ENCODE results near the gene KNDC1.

Gene KNDC1

DNA sequence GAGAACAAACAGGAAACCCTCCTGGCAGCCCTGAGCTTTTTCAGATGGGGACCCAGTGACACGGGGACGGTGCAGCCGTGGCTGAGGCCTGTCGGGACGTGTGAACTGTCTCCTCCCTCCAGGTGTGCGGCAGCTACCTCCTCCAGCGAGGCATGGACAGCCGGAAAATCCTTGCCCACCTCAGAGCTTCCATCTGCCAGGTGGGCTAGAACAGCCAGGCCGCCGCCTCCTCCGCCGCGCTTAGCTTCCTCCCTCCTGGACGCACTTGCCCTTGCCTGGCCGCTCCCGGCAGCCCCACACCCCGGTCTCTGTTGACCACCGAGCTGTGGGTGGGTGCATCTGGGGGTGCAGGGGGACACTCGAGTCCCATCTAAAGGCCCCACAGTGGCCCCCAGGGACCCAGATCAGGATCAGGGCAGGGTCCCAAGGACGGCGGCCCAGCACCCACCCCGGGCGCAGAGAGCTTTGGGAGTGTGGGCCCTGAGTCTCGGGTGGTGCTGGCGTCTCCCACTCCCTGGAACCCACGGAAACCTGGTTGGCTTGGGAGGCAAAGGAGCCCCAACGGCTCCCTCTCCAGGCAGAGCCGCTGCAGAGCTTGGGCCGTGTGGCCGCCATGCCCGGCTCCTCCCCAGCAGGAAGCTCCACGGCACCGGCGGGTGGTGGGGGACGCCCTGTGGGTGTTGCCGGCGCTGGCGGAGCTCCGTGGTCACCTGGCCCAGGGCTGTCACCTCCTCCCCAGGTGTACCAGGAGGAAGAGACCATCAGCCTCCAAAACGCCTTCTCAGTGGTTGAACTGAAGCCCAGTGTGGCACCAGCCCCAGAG is 37.1 kb downstream of the KNDC1 start:
- DNase-seq (ENCODE audit: low spot score) = no peak
- TF ChIP-seq, protein P1, sequence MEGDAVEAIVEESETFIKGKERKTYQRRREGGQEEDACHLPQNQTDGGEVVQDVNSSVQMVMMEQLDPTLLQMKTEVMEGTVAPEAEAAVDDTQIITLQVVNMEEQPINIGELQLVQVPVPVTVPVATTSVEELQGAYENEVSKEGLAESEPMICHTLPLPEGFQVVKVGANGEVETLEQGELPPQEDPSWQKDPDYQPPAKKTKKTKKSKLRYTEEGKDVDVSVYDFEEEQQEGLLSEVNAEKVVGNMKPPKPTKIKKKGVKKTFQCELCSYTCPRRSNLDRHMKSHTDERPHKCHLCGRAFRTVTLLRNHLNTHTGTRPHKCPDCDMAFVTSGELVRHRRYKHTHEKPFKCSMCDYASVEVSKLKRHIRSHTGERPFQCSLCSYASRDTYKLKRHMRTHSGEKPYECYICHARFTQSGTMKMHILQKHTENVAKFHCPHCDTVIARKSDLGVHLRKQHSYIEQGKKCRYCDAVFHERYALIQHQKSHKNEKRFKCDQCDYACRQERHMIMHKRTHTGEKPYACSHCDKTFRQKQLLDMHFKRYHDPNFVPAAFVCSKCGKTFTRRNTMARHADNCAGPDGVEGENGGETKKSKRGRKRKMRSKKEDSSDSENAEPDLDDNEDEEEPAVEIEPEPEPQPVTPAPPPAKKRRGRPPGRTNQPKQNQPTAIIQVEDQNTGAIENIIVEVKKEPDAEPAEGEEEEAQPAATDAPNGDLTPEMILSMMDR (conservative IDR thresholded peaks at IDR 0.05; ENCODE audit: low read depth) = no peak
- ChIA-PET POLR2A (ENCODE audit: low non-redundant PET) (no interaction called here), CTCF (no interaction called here)
- no peak overlapping the region for H3K27ac ChIP-seq

DNA sequence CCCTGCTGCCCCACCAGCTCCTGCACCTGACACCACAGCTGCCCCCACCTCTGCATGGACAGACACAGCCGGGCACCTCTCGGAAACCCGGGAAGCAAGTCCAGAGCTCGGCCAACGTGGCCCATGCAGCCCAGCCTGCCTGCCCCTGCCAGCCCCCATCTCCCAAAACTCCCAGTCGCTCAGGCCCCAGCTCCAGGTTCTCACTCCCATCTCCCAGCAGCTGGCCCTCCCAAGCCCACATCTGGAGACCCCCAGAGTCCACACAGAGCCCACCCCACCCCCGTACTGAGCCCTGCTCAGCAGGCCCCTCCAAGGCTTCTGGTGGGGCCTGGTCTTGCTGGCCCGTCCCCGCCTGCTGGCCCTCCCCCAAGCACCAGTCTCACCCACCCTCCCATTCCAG is 37.8 kb downstream of the KNDC1 start:
- POLR2A ChIA-PET (ENCODE audit: low non-redundant PET) = no interaction called here
- no peak overlapping the region for H3K27ac ChIP-seq
- DNase-seq (ENCODE audit: low spot score) = no peak
- CTCF ChIA-PET = no interaction called here
- TF ChIP-seq, protein P1 (conservative IDR thresholded peaks at IDR 0.05; ENCODE audit: low read depth) = no peak

DNA sequence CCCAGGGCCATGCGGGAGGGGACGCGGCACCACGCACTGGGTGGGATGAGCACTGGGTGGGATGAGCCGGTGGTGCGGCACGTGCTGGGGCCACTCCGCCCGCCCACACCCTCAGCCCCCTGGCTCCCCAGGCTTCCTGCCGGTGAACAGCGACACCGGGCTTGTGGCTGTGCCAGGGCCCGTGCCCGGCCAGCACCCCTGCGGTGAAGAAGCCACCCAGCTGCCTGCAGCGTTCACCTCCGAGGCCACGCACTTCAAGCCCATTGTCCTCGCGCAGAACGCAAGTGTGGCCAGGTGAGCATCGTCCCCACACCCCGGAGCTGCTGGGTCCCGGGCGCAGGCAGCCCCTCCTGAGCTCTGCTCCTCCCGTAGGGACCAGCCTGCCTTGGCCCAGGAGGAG is 38.2 kb downstream of the KNDC1 start:
- POLR2A ChIA-PET (ENCODE audit: low non-redundant PET) = no interaction called here

DNA sequence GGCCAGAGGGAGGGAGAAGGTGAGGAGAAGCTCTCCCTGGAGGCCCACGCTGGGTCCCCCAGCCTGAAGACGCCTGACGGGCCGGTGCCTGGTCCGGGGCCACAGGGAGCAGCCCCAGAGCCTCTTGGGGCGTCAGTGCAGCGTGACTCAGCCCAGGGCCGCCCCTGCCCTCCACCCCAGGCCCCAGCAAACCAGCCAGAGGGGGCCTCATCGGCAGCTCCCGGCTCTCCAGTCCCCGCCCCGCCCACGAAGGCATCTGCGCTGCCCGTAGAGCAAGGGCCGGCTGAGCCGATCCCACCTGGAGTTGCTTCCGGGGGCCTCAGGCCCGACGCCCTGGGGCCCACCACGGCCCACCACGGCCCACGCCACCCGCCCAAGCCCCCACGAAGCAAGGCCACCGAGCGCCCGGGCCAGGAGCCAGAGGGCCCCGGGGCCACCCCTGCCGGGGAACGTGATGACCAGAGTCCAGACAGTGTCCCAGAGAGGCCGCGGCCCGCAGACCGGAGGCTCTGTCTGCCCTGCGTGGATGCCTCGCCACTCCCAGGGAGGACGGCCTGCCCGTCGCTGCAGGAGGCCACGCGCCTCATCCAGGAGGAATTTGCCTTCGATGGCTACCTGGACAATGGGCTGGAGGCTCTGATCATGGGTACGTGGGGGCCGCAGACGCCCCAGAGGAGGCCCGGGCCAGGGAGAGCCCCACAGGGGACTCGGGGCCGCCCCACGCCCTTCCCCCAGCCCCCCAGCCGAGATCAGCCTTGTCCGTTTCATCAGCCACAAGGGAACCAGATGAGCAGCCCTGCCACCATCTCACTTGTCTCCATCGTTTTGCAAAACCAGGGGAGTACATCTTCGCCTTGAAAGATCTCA is 38.8 kb downstream of the KNDC1 start:
- no peak for DNase-seq (ENCODE audit: low spot score)
- TF ChIP-seq, protein P1 (conservative IDR thresholded peaks at IDR 0.05; ENCODE audit: low read depth) = no peak
- ChIA-PET POLR2A (ENCODE audit: low non-redundant PET) (no interaction called here), CTCF (interaction anchor here (0.7 kb wide), 1 partner anchor 28 kb away, joined by 5 read pairs; no protein-coding TSS in a partner anchor)
- H3K27ac ChIP-seq = no peak overlapping the region

More for the DNA sequence above, 38.2 kb downstream of the KNDC1 start:
- DNase-seq (ENCODE audit: low spot score) = no peak
- CTCF ChIA-PET = no interaction called here
- TF ChIP-seq, protein P1 (conservative IDR thresholded peaks at IDR 0.05; ENCODE audit: low read depth) = no peak
- H3K27ac ChIP-seq = no peak overlapping the region

DNA sequence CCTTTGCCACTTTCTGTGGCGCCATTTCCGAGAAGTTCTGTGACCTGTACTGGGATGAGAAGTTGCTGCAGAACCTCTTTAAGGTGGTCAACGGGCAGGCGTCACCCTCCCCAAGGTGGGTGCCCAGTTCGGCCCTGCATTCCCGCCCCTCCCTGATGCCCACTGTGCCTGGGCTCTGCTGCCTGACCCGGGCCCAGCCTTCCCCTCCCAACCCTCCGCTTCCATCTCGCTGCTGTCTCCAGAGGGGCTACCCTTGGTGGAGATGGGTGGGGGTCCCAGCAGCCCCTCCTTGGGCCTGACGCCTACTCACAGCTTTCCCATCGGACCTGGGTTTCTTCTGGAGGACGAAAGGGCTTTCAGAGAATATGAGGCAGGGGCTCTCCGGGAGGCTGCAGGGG is 39.5 kb downstream of the KNDC1 start:
- TF ChIP-seq, protein P1 (conservative IDR thresholded peaks at IDR 0.05; ENCODE audit: low read depth) = no peak
- no peak for DNase-seq (ENCODE audit: low spot score)
- ChIA-PET POLR2A (ENCODE audit: low non-redundant PET) (interaction anchor here (0.5 kb wide), 1 partner anchor 32 kb away, joined by 3 read pairs; no protein-coding TSS in a partner anchor), CTCF (interaction anchor here (0.7 kb wide), 1 partner anchor 27 kb away, joined by 5 read pairs; no protein-coding TSS in a partner anchor)
- no peak overlapping the region for H3K27ac ChIP-seq

DNA sequence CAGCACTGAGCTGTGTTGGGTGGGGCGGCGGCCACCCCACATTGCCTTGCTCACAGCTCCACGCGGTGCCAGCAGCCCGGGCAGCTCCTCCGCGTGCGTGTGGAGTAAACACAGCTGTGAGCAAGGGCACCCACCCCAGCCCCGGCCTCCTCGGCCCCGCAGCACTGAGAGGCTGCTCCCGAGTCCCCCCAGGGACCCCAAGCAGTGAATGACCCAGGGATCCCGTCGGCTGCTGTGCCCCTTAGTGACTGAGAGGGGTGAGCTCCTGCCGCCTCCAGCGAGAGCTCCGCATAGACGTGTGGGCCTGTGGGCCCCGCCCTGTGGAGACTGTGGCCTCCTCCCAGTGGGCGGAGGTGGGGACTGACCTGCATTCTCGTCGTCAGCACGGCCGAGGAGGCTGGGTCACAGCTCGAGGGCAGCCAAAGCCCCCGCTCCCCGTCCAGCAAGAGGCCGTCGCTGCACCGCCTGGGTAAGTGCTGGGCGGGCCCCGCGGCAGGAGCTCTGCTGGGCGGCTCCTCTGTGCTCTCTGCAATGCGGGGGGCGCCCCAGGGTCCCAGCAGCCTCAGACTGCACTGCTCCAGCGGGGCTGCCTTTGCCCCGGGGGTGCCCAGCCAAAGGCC is 40.1 kb downstream of the KNDC1 start:
- H3K27ac ChIP-seq = no peak overlapping the region
- DNase-seq (ENCODE audit: low spot score) = no peak
- TF ChIP-seq, protein P1 (conservative IDR thresholded peaks at IDR 0.05; ENCODE audit: low read depth) = no peak
- POLR2A ChIA-PET (ENCODE audit: low non-redundant PET) = interaction anchor here (0.5 kb wide), 1 partner anchor 33 kb away, joined by 3 read pairs; no protein-coding TSS in a partner anchor
- CTCF ChIA-PET = interaction anchor here (0.7 to 0.9 kb wide), 3 partner anchors 27 to 321 kb away, joined by 3 to 5 read pairs (median 3); no protein-coding TSS in a partner anchor
